GM19324 (cell line): Measurements from ENCODE around the gene LAMB3.
A peak's percentile ranks its signal among the peaks of the same experiment; 100 is the strongest.

ENCODE experiments used
- ATAC-seq: cut with Tn5 transposase; IDR thresholded peaks from one replicate; pipeline ENCODE4 v1.9.1; 2021; ENCODE audit warnings: mild to moderate bottlenecking, moderate library complexity; ENCODE audit not compliant: unreplicated experiment, low FRiP score

Gene LAMB3

DNA sequence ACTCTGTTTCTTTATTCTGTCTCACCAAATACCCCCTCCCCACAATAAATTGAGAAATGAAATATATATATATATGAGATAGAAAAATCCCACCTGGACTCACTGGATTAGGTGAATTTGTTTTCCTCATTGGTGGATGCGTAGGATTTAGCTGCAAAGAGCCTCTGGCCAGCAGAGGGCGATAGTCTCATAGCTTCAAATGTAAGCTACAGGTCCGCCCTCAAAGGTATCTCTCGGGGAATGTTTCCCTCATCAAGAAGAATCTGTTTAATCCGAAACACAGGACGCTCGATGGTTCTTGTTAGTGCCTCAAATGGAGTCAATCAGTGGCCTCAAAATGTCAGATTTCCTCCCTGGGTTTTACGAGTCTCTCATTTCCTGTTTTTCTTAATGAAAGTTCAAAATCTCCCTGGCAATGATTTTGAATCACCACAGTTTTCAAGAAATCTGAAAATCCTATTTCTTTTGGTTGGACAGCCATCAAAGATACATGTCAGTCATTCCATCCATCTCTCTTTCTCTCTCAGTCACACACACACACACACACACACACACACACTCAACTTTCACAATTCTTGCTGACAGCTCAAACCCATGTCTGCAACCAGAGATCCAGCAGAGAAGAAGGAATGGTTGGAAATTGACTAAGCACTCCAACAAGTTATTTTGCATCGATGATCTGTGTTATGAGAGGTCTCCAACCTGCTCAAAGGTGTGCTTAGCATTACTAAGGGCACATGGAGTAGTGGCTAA, 82.6 kb downstream of the LAMB3 start:
- ATAC-seq = no peak

DNA sequence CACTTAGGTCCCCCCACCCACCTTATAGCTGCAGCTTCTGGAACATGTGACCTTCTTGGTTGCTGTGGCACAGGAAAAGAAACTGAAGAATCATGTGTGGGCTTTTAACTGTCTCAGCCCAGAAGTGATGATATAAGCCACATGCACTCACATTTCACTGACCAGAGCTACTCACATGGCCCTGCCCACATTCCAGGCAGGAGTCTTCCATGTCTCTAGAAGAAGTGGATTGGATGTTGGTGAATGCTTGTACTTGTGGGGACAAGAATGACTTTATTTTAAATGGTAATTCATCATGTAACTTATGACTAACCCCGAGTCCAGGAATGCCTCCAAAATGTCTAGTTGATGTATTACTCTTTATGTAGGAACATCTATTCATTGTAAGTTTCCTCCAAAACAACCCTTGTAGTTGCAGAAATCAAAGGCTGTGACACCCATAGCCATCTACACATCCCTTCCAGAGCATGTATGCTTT, 84.5 kb downstream of the LAMB3 start:
- ATAC-seq = no peak

DNA sequence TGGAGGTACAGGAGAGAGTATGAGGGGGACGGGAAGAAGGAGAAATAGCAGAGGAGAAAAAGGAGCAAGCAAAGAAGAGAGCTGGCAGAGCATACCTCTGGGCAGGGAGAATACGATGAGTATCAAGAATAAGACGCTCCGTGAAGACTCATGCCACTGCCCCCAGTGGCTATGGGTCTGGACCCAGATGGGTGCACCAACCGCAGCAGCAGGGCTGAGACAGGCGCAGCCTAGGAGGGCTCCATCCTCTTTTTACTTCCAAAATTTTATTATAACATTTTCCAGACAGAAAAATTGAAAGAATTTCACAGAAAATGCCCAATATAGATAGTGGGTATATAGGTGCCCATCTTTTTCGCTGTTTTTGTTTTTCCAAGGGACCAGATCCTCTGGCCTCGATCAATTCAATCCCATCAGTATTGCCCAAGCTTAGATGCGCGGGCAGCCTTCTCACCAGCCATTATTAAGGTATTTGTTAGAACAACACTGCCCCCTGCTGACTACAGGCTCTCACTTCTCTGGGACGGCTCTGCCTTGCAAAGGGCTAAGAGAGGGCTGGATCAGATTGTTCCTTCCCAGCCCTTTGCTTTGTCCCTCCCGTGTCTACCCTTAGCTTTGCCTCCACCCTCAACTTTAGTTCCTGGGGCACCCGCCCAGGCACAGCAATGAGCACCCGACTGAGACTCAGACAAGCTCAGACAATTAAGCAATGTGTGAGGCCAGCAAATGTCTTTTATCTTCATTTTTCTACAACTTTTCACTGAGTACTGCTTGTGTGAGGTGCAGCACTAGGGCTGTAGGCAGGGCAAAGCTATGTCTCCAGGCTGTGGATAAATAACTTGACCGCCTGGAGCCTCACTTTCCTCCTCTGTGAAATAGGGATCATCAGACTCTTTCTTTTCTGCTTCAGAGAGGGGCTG, 86.2 kb downstream of the LAMB3 start:
- ATAC-seq = peak; percentile 71
